ENCODE data around the gene RNF150.
"Not testable (repeated sequence)": the region's sequence is repeated elsewhere in the genome, so short reads cannot be mapped to it uniquely, and the experiment has no call there.

RNF150 gene

DNA sequence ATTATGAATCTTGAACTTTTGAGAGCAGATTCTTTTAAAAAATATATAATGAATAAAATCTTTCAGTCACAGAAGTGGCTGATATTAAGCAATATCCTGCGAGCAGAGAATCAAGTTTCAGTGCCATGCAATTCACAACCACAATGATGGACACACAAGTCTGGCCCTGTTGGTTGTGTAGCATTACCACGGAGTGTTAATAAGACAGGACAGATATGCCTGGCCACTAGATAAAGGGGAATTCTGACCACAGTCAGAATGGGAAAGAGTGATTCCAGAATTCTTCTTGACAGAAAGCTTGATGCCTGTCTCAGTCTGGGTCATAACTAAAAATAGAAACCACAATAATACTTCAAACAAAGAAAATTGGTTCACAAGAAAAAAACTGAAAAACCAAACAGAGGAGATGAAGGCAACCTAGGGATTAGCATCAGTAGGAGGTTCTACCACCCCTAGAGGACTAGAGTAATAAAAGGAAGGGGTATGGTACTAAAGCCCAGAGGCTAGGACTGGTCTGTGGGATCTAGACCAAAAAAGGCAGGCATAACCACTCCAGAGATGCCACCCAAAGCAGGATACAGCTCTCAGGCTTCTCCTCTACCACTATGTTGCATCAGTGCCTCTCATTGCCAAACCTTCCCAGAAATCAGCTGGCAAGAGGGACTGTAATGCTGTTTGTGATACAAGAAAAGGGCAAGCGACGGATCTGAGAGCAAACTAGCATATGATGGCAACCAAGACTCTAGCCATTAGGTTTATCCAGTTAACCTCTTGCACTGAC is 59.0 kb downstream of the RNF150 start:
- no peak for DNase-seq

DNA sequence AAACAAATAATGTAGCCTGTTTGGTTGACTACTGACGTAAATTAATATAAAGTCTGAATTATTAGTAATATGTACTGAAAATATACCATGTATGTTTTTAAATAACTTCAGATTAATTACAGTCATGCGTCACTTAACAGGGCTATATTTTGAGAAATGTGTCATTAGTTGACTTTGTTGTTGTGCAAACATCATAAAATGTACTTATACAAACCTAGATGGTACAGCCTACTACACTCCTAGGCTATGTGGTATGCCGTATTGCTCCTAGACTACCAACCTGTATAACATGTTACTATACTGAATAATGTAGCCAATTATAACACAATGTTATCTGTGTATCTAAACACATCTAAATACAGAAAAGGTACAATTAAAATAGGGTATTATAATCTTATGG is 66.6 kb downstream of the RNF150 start:
- no peak for DNase-seq

DNA sequence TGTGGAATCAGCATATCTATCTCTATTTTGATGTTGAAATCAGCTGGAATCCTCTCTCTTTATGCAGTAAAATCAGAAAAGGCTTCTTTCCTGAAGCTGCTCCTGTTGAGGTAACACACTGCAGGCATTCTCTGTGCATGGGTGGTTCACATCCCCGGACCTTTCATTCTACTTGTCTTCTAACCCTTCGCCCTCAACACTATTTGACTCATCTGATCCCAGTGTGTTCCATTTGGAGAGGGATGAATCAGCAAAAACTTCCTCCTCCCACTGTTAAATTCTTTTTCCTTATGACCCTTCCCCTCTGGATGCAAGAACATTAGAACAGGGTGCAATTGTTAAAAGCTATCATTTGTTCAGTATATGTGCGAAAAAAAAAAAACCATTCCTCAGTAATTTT is 67.4 kb downstream of the RNF150 start:
- DNase-seq: no peak

DNA sequence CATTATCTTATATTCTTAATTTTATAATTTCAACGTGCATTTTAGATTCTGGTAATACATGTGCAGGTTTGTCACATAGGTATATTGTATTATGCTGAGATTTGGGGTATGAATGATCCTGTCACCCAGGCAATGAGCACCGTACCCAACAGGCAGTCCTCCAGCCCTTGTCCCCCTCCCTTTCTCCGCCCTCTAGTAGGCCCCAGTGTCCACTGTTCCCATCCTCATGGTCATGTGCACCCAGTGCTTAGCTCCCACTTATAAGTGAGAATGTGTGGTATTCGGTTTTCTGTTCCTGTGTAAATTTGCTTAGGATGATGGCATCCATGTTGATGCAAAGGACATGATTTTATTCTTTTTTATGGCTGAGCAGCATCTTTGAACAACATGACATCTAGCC is 70.6 kb downstream of the RNF150 start:
- no peak for DNase-seq

DNA sequence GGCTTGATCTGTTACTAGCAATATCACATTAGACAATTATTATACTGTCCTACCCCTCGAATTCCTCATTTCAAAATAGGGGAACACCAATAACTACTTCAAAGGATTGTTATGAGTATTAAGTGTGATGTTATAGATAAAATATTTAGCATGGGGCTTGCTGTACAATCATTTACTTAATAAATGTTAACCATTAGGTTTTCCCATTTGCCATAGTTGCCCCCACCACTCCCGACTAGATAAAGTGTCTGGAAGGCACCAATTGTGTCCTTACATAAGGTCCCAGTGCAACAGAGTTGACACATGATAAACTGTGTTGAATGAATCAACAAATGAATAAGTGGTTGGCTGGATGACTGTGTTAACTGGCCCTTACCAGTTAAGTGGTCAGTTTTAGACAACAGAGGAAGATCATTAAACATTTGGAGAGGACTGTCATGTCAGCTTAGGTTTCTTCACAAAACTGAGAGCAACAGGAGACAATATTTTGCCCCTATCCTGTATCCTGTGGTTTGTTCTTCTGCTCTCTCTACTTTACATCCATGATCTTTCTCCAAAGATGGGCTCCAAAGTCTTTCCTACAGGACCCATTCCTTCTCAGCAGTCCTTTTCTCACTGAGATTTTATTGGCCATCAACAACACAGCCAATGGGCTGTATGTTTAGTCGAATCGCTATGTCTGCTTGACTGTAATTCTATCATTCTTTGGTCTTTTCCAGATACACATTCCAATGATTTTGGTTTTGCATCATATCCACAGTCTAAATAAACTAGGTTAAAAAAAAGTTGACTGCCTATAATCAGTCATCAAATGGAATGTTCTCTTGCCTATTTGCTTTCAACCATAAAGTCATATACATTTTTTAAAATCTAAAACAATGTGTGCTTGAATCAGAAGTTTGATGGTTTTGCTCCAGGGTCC is 74.4 kb downstream of the RNF150 start:
- DNase-seq: no peak

DNA sequence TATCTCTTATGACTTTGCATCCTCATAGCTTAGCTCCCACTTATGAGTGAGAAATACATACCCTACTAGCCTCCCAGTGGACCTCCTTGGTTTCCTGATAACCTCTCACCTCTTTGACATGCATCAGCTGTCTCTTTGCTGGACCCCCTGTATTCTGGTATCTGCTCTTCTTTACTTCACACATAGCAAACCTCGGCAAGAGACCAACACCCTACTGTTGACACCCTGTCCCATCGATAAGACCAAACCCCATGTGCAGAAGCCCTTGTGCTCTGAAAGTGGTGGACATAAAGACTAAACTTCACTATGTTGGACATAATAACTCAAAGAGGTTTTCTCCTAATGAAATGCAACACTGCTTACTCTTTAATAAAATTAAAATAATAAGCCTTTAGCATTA is 75.7 kb downstream of the RNF150 start:
- no peak for DNase-seq

DNA sequence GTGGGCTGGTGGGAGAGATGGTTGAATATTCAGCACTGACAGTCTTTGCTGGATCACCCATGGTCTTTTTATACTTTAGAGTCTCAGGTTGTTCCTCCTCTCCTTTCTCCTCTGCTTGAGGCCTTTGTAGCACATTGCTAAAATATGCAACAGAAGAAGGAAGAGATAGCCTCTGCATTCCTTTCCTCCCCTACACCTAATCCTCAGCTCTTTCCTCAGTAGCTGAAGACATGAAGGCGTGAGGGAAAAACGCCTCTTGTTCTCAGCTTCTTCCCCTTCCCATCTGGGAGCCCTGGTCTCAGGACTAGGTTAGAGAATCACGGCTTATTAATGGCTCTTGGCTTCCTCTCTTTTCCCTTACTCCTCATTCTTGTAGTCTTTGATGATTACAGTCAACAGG is 76.8 kb downstream of the RNF150 start:
- DNase-seq: no peak

DNA sequence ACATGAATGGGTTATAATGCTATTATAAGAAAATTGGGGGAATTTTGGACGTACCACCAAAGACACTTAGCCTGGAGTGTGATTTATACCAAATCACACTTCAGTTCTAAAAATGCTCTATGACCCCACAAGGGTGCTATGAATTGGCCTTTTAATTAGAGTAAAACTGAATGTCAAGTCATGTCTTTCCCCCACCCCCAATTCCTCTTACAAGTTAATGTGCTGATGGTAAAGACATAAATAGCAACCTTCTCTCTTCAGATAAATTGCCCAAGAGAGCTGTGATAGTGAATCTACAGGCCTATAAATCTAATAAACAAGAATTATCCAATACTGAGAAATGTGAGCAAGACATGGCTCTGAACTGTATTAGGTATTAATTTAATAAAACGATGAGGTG is 78.8 kb downstream of the RNF150 start:
- no peak for DNase-seq

DNA sequence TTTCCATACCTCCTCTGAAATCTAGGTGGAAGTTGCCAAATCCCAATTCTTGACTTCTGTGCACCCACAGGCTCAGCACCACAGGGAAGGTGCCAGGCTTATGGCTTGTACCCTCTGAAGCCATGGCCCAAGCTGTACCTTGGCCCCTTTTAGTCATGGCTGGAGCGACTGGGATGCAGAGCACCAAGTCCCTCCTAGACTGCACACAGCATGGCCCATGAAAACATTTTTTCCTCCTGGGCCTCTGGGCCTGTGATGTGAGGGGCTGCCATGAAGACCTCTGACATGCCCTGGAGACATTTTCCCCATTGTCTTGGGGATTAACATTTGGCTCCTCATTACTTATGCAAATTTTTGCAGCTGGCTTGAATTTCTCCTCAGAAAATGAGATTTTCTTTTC is 82.3 kb downstream of the RNF150 start:
- not testable (repeated sequence) for DNase-seq

DNA sequence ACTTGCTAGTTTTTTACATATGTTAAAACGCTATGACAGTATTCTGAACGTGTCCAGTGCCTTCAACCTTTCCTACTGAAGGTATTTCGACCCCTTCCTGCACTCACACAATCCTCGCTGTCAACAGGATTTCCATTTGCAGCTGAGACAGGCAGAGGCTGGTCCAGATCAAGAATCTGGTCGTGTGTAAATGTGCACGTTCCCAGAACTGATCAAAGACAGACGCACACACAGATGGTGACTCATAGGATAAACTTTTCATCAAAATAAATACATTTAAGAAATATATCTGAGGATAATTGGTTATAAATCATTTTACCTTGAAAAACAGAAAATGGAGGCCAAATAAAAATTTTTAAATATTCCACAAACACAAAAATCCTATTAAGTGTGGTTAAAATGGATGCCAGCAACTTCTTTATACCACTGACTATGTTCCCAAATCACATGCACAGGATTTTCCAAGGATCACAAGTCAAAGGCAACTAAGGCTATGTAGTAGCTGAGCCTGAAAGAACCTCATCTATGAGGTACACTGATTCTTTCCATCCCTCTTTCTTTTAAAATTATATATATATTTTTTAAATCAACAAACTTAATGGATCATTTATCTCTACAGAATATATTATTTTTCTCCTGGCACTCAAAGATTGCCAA is 85.9 kb downstream of the RNF150 start:
- DNase-seq: no peak

DNA sequence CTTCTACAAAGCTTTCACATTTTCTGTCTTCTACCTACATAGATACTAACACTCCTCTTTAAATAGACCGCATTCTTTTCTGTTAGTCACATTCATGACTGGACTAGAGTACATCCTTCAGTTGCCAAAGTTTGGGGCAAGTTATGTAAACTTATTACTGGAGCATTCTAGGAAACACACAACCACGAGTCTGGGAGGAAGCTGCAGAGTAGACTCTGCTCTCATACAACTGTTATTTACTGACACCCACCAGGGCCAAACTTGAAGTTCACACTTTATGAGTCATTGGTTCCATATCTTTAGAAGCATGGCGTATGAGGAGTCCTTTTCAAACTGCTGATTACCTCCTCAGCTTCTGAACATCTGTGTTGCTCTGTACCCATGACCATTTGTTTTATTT is 87.0 kb downstream of the RNF150 start:
- no peak for DNase-seq

DNA sequence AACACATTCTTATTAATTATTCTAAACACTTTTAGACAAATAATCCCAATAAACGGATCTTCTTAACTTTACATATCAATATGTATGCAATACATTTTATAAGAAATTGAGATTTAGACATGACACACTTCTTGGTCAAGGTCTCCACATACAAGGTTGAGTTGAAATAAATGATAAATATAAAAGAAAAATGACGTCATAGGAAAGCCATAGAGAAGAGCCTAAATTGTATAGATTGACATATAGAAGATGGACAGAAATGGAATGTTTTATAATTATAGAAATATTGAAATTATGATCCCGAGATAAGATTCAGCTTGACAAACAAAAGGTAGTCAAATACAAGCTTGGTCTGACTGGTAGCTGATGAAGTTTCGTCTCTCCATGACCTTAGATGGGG is 87.4 kb downstream of the RNF150 start:
- no peak for DNase-seq

DNA sequence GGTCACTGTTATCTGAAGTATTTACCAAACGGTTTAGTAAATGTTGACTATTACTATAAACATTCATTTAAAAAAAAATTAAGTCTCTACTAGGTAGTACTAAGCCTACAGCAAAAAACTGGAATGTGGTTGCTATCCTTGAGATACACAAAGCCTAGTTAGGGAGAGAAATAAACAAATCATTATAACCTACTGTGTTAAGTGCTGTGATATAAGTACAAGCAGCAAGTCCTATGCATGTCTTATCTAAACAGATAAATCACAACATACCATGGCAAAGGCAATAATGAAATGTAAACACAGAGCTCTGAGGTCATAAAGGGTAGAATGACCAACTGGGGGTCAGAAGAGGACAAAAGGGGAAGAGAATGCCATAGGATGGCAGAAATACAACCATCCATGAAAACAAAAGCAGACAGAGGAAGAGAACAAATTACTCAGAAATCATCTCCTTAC is 92.2 kb downstream of the RNF150 start:
- DNase-seq: no peak

DNA sequence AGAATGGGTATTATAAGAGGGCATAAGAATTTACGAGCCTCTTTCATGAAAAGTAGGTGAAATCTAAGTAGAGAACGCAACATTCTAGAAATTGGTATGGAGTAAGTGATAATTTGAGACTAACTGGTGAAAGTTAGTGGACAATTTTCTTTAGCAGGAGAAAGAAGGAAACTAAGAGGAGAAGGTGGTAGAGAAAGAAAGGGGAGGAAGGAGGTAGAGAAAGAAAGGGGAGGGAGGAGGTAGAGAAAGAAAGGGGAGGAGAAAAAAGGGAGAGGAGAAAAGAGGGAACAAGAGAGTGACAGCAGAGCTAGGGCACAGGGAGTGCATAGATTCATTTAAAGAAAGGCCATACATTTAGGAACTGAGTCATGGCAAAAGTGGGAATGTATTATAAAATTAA is 94.1 kb downstream of the RNF150 start:
- no peak for DNase-seq

DNA sequence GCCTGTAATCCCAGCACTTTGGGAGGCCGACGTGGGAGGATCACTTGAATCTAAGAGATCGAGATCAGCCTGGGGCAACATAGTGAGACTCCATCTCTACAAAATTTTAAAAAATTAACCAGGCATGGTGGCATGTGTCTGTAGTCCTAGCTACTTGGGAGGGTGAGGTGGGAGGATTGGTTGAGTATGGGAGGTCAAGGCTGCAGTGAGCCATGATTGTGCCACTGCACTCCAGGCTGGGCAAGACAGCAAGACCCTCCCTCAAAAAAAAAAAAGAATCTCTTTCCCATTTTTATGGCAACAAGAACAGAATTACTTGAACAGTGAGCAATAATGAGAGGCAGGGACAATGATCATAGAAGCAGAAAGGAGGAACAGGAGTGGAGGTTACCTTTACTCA is 94.8 kb downstream of the RNF150 start:
- DNase-seq: no peak

DNA sequence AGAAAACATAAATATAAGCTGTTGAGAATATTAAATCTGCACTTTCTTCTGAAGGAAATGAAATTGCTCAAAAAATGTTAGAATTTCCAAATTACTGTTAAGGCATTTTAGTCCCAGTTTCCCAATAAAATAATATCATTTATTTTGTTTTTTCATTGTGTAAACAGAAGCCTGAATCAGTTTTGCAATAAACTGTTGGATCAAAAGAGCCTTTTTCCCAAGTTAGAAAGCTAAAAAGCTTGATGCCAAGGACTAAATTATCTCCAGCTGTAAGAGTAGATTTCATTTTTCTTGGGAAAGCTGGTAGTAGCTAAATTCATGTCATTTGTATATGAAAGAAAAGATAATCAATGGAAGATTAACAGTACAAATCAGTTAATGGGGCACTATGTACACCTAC is 95.8 kb downstream of the RNF150 start:
- no peak for DNase-seq

DNA sequence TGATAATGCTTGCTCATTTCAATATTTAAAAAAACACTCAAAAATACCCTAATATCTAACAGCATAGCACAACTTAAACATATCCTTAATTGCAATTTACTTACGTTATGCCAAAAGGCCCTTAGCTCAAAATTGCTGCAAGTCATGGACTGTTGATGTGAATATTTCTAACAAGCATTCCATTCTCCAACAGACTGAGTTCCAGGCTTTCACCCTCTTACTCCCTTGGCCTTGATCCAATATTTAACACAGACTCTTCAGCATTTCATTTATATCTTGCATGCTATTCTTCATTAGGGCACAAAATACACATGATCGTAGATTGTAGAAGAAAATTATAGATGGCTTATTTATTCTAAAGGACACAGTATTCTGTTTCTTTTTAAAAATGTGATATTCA is 96.5 kb downstream of the RNF150 start:
- DNase-seq: no peak

DNA sequence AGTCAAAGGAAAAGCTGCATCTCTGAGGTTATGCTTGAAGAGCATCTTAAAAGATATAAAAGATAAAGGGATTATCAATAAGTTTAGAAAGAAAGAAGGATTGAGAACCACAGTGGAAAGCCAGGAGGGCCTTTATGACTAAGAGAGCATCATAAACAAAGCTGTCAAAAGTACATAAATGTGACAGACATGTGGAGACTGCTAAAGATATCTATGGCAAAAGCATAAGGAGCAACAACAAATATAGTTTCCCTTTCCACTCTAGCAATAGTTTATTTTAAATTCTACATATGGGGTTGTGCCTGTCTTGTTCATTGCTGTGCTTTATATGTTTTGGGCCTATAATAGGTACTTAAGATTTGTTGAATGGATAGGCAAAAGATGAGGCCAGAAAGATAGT is 97.3 kb downstream of the RNF150 start:
- no peak for DNase-seq

DNA sequence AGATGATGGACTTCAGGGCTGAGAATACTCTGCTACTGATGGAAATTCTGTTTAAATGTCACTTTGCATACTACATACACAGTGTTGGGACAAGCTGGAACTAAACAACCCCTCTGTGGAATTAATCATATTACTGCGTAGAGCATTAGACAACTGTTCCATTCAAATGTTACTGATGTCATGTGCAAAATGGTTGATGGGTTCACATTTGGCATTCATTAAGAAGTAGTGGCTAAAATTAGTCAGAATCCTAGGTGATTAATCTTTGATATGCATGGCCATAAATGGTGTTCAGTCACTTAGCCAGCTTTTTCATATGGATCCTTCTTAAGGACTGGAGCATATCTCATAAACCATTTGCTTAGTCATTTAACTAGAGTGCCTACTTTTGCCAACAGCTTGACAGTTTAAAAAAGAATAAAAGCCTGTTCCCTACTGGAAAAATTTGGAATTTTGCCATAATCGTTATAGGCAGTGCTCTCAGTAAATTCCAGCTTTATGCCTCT is 105.2 kb downstream of the RNF150 start:
- no peak for DNase-seq

DNA sequence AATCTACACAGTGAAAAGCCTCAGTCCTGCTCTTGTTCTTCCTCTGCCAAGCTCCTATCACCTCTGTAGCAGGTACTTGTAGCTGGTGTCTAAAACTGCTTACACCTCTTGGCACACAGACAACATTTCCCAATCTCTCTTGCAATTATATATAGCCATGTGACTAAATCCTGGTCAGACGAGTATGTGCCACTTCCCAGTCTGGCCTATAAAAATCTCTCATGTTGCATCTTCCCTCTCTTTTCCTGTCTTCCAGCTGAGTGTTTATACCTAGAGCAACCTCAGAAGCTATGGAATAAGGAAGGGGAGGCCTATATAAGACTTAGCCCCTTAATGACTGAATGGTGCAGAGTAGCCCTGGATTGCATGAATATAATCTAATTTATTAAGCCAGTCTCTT is 105.8 kb downstream of the RNF150 start:
- no peak for DNase-seq

DNA sequence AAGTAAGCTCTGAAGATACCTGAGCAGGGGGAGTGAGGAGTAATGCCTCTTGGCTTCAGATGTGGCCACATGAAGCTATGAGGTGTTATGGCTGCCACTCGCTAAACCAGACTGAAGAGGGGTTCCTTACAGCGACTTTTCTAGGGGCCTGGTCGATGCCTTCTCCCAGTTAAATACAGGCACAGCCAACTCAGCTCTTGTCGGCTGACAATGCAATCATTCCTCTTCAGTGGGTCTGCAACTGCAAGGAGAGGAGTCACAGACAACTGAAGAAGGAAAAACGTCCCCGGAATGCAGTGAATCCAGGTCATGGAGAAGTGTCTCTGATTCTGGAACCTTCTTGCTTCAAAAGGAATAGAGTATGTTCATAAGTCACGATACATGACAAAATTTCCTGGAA is 106.4 kb downstream of the RNF150 start:
- no peak for DNase-seq

DNA sequence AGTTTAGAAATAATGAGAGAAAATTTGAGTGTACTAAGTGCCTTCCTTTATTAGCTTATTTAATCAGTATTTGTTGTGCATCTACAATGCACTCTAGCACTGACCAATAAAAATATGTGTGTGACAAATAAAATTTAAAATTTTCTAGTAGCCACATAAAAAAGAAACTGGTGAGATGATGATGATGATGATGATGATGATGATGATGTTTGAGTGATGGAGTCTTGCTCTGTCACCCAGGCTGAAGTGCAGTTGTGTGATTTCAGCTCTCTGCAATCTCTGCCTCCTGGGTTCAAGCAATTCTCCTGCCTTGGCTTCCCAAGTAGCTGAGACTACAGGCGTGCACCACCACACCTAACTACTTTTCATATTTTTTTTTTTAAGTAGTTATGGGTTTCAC is 110.2 kb downstream of the RNF150 start:
- no peak for DNase-seq

DNA sequence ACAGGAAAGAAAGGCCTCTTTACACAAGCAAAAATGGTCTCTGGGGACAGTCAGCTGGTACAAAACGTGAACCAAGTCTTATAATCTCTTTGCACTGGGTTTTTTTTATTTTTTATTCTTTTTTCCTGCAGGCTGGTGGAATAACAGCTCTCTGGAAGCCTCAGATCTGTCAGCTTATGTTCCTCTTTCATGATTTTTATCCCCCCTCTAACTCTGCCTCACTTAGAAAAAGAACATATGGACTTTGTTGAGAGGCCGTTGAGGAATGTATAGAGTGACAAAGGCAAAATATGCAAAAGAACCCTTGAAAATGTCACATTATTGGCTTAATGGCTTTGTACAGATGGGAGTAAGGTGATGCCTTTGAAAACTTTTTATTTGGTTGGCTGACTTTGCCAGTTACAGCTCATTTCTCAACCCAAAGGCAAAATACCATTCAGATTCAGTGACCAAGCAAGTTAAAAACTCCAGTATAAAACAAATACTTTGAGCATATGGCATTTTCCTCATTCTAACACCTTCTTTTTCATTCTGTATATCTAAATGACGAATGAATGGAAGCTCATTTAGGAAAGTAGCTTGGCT is 111.1 kb downstream of the RNF150 start:
- DNase-seq: no peak

Data from stimulated activated CD4-positive, alpha-beta T cell treated with anti-CD3 and anti-CD28 coated beads, Interleukin-2, amount 100 ng/mL, for 48 hours (primary cell).